ENCODE data around the gene HPCAL4.

The HPCAL4 gene

DNA sequence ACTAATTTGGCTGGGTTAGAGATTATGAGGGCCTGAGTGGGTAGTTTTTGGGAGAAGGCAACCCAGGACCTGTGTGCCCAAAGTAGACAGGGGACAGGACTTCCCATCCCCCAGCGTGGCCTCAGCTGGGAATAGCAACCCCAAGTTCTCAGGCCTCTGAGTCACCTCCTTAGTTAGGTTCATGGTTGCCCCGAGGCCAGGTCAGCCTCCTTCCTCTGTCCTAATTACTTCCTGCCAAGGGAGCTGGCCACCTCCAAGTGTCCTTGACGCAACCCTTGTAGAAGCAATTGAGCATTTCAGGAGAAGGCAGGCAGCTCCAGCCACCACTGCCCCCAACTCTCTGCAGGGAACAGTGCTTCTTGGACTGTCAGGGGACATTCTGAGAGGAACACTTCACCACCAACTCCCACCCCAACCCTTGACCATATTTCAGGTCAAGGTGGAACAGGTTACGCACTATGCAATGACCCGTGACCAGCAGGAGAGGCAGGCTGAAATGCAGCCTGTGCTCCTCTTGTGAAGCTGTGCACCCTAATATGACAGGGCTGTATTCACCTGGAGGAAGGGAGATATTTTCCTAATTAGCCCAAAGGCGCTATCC lies 14.2 kb downstream of the HPCAL4 start:
- DNase-seq (ENCODE audit: low read depth) = no peak

DNA sequence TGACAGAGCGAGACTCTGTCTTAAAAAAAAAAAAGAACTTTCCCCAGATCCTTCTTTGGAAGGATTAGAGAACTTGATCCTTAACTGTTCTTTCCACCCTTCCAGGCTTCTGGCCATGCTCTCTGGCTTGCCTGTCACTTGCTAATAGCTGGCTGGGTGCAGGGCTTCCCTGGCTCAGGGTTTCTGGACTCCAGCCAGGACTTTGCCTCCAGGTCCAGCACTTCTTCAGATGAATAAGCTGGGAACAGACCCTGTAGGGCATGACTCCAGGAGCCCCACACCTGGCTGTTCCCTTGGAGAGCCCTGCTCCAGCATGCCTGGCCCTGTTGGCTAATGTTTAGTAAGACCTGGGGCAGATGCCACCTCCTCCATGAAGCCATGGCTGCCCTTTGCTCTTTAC lies 16.0 kb downstream of the HPCAL4 start:
- no peak for DNase-seq (ENCODE audit: low read depth)

DNA sequence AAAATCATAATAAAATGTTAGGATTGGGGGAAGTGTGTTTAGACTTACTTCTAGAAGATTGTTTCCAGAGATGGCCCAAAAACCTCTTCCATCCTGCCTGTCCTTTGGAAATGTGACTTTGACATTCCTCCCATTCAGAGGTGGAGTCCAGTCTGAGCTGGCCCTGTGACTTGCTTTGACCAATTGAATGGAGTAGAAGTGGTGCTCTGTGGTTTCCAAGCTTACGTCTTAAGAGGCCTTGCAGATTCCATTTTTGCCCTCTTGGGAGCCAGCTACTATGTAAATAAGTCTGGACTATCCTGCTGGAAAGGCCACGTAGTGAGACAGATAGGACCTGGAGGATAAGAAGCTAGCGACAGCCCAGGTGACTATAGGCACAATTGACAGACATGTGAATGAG lies 18.0 kb downstream of the HPCAL4 start:
- no peak for DNase-seq (ENCODE audit: low read depth)

DNA sequence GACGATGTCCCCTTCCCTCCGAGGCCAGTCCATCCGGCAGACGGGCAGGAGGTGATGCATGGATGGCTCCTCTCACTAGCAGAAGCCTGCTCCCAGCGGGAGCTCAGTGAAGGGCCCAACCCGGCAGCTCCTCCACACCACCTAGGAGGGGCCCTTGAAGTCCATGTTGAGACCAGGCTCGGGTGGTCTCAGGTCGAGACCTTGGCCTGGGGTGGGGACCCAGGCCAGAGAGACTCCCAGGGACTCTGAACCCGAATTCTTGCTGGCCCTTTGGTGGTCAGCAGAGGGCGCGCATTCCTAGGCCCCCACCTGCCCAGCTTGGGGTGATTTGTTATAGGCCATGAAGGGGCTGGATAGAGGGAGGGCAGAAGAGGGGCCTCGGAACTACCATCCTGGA lies 18.7 kb downstream of the HPCAL4 start:
- DNase-seq (ENCODE audit: low read depth) = no peak

DNA sequence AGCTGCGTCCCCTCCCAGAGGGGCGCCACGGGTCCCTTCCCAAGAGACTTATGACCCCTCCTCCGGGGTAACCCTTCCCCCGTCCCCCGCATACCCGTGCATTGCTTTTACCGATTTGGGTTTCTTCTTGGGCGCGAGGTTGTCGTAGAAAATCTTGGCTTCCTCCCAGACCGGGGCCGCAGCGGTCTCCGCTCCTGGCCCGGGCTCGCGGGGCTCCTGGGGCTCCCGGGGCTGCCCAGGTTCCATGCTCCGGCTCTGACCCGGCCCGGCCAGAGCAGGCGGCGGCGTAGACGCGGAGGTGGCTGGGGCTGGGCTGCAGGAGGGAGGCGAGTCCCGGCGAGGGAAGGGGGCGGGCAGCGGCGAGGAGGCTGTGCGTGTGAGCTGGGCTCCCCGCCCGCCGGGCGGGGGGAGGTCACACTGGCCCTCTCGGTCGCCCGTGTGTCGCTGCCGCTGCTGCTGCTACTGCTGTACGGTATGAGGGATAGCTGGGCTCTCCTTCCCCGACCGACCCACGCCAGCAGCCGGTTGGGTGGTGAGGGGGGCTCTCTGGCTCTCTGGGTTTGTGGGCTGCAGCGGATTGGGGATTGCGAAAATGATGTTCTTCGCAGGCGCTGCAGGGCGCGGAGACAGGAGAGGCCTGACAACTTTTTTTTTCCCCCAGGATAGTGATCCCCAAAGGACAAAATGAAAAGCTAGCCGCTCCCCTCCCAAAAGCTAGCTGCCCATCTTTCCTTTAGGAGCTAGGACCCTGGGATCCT lies 19.3 kb downstream of the HPCAL4 start, which contains the start of gene NT5C1A:
TSS of gene NT5C1A (minus strand) at position 315 of the 758 bp plus-strand sequence. CDS start at position 246, 69 bp downstream.
- no peak for DNase-seq (ENCODE audit: low read depth)

DNA sequence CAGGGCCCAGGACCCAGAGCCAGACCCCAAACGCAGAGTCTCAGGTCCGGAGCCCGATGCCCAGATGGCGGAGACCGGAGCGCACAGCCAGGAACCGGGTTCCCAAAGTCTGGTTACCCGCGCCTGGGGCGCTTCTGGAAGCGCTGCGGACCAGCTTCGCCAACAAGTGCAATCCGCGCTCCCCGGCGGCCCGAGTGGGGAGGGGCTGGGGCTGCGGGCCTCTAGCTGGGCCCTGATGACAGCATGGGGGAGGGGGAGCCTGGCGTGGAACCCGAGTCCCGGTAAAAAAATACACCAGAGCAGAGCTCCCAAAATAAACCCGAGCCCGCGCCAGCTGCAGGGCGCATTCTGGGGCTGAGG lies 19.8 kb downstream of the HPCAL4 start:
- no peak for DNase-seq (ENCODE audit: low read depth)

DNA sequence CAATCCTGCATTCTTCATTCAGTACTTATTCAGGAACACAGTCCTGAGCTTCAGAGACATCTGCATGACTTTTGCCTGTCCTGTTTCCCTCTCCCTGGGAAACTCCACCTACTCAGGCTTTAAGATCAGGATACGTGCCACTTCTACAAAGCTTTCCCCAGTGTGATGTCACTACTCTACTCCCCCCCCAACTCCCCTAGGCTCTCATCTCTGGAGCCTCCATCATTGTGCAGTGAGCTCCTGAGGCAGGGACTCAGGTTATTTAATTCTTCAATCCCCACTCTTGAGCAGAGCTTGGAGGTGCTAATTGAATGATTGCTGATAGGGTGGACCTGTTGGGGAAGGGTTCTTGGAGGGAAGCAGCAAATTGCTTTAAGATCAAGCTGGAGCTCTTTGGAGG lies 20.5 kb downstream of the HPCAL4 start:
- no peak for DNase-seq (ENCODE audit: low read depth)

DNA sequence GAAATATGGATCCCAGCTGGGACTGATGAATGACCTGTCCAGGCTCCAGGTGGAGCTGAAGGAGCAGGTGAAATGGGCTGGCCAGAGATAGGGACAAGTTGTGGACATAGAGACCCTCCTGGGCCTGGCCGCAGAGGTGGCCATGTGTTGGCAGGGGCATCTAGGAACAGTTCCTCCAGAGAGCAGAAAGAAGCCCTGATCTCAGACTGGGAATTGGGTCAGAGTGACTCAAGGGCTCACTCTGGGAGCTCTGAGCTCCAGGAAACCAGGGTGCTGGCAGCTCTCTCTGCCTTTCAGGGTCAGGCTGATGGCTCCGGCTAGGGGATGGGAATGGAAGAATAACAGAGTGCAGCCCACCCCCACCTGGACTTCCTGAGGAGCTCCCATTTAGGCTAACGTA lies 22.3 kb downstream of the HPCAL4 start:
- no peak for DNase-seq (ENCODE audit: low read depth)

DNA sequence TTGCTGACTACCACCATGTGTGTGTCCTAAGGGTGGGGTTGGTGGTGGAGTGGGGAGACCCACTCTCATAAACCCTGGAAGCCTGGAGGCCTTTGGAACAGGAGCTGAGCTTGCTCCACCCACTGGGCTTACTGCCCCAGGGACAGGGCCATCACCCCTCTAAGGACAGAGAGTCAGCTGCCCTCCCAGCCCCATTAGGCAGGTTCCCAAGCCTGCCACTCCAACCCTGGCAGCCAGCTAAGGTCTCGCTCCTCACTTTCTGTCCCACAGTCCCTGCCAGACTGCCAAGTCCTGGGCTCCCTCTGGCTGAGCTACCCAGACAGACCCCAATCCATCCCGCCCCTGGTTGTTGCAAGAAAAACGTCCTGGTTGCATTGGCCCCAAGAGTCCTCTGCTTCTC lies 23.1 kb downstream of the HPCAL4 start:
- no peak for DNase-seq (ENCODE audit: low read depth)

DNA sequence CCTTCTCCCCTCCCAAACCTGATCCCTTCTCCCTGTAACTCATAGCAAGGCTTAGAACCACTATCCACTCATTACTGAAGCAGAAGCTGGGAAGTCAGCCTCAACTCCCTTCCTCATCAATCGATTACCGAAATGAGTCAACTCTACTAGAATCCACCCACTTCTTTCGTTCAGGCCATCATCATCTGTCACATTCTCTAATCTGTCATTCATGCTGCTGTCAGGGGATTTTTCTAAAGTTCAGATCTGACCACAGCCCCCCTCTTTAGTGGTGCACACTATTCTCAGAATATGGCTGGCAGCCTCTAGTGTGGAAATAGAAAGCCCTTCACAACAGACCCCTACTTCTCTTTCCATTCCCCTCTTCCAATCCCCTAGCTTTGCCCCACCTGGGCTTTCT lies 24.5 kb downstream of the HPCAL4 start:
- DNase-seq (ENCODE audit: low read depth) = no peak

DNA sequence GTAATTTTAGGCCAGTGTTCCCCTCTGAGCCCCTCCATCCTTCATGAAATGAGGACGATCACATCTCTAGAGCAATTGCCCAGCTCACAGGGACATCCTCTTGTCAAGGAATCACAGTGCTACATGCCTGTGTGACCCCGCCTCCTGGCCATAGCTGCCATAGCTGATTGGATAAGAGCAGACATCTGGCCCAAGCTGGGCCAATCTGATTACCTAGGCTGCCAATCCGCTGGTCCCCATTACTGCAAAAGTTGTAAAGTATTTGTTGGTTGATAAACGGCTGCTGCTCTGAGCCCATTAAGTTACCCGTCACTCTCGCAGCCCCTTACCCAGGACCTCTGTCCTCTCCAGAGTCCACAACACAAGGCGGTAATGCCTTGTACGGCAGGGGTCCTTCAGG lies 27.7 kb downstream of the HPCAL4 start:
- no peak for DNase-seq (ENCODE audit: low read depth)

DNA sequence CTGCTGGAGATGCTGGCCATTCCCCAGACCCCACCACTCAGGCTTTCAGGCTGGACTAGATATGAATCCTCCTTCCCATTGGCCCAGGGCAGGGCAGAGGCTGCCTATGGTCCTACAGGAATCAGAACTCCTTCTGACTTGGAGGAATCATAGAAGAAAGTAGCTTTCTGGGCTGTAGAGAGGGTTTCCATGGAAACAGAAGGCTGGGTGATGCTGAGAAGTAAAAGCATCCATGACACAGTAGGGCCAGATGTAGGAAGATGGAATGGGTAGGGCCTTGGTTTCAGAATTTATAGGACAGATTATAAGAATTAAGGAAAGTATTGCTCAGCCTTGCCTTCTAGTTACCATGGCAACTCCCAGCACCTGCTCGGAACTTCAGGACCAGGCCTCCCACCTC lies 28.4 kb downstream of the HPCAL4 start:
- no peak for DNase-seq (ENCODE audit: low read depth)

DNA sequence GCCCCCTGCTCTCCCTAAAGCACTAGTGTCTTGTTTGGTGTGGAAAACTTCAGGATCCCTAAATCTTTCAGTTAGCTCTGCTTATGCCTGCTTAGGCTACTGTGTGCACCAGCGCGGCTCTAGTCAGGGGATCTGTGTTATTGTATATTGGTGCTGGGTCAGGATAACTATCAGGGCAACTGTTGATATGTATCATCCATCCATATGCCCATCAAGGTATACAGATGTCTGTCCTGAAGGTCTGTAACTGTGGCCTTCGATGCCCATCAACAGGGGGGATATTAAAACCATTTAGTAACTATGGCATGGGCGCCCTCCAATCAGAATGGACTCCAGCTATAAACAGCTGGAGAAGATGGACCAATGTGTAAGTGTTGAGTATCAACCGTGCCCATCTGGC lies 31.7 kb downstream of the HPCAL4 start:
- DNase-seq (ENCODE audit: low read depth) = no peak

DNA sequence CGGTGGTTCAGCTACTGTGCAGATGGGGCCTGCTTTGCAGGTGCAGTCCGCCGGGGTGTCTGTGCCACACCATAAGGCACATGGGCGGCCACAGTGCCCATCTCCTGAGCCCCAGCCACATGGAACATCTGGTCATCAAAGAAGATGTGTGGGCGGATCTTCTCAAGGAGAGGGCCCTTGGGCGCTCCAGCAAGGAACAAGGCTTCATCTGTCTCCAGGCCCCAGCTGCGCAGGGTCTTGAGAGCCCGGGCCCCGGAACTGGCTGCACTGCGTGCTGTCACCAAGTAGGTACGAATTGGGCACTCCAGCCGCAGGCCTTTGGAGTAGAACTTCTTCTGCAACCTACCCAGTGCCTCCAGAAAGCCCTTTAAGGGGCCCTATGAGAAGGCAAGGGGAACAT lies 32.1 kb downstream of the HPCAL4 start:
- DNase-seq (ENCODE audit: low read depth) = no peak

DNA sequence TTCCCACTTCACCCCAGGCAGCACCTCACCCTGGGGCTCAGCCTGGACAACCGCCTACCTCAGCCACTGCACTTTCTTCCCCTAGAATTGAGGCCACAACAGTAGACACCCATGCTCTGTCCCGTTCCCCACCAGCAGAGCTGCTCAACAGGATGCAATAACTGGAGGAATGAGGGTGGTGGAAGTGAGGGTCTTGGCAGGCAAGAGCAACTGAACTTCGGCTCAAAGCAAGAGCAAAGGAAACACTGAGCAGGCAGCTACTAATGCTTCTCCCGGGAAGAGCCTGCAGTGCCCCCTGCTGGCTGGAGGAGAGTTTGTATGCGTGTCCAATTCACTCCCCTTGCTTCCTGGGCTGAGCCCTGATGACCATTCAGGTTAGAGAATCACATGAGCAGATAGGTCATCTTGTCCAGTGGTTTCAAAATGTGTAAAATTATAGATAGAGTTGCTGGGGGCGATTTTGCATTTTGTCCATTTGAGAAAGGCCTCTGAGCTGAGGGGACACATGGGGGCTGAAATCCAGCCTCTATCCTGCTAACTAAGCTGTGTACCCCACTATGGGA lies 33.2 kb downstream of the HPCAL4 start:
- DNase-seq (ENCODE audit: low read depth) = peak; percentile 37

DNA sequence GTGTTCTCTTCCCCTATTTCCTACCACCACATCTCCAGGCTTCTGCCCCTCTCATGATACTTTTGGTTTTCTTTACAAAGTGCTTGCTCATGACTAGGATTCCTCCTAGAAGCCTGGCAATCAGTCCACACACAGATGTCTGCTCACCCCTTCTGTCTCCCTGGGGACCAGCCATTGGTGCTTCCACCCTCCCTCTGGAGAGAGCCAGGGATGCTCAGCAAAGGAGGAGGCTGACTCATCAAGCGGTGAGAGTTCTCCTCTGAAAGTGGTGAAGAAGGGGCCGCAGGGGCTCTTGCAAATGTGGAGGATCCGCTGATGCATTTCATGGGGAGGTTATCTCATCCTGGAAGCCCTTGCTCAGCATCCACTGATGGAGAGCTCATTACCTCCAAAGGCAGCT lies 33.8 kb downstream of the HPCAL4 start:
- DNase-seq (ENCODE audit: low read depth) = no peak

DNA sequence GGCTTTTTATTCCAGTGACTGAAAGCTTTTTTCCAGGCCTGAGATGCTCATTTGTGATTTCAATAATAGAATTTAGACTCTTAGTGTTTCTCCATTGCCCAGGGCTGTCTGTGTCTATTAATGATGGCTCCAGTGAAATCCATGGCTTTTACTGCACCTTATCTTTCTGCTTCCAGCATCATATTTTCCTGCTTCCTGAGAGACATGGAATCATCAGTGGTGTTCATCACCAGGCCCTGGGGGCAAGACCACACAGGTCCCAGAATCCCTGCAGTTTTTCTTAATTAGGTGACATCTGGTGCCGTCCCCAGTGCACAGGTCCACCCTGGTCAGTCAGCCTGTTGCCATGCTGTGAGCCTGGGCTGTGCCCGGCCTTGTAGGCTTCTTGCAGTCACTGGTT lies 34.8 kb downstream of the HPCAL4 start:
- no peak for DNase-seq (ENCODE audit: low read depth)

DNA sequence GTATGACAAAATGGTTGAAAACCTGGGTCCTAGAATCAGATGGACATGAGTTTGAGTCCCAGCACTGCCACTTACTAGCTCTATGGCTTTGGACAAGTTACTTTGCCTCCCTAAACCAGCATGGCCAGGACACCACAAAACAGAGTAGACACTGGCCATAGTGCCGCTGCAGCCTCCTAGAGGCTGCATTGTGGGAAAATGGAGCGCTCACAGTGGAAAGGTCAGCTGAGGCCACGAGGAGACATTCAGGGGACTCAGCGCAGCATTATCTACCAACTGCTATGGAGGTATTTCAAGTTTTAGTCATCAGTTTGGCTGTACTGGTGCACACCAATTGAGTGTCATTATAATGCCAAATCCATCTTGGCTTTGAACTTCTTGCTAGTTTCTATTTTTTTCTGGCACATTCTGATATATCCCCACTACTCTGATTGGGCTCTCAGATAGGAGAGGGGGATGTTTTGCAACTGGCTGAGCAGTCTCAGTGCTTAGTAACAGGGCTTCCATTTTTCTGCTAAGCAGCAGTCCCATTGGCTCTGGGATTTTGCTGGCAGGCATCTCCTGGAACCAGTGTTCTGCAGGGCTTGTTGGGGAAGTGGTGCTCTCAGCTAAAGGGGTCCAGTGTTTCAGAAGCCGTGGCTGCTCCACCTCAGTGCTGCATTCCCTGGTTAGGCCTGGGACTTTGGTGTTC lies 35.5 kb downstream of the HPCAL4 start:
- DNase-seq (ENCODE audit: low read depth) = no peak

DNA sequence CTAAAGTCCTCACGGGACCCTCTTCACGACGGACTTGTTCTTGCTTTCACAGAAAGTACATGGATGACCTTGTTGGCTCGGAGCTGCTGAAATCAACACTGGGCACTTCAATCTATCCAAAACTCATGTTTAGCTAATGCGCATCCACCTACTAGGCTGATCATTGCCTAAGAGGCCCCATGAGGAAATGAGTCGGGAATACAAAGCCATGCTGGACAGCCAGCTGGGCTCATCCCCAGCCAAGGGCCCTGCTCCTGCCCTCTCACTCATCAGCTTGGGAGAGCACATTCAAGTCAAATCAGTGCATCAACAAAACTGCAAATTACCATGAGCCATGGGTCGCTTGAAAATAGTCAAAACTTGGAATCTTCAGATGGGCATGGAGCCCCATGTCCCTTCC lies 36.9 kb downstream of the HPCAL4 start:
- DNase-seq (ENCODE audit: low read depth) = no peak

DNA sequence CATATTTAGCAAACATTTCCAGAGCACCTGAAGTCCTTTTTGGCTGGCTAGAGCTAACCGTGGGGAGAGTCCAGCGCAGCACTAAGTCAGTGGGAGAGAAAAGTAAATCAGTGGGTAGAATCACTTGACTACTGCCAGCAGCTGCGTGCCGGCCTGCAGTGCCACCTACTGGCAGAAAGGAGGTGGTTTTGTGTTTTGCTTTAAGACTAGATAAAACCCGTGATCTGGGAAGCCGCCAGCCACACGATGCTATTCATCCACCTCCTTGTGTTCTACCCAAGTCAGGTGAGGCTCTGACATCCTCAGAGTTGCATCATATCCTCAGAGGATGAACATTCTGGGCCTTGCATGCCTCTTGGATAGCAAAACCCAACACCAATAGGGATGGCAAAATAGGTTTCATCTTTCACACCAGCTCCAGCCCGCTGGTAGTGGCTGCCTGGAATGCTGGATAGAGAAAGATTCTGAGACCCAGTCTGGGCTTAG lies 37.6 kb downstream of the HPCAL4 start:
- peak; percentile 43 for DNase-seq (ENCODE audit: low read depth)

DNA sequence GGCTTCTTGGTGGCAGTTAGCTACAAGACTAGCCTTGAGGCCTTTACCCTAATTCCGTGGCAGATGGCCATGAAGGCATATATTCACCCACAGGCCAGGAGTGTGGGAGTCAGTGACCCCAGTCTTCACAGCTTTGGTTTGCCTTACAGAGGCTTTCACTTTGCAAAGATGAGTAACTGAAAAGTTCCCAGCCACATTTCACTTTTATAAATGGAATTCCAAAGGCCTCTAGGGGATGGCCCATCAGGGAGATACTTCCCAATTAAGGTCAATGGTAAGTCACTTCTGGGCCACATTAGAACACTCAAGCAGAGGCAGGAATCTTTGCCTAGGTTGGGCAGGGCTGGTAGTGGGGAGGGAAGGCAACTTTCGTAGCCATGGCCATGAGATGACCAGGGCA lies 38.7 kb downstream of the HPCAL4 start:
- DNase-seq (ENCODE audit: low read depth) = no peak

DNA sequence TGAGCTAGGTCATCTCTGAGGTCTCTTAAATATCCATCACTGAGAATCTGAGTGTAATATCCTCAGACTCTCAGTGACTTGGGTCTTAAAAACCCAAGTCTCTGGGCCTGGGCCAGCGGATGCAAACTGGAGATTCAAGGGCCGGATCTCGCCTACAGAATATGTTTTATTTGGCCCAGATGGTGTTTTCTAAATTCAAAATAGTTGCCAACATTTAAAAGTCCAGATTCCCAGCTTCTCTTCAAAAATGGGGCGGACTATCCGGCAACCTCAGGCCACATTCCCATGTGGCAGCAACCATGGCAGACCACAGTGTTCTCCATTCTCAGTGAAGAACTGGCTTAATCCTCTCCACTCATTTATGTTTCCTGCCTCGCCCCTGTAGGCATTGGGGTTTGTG lies 39.1 kb downstream of the HPCAL4 start:
- DNase-seq (ENCODE audit: low read depth) = no peak

DNA sequence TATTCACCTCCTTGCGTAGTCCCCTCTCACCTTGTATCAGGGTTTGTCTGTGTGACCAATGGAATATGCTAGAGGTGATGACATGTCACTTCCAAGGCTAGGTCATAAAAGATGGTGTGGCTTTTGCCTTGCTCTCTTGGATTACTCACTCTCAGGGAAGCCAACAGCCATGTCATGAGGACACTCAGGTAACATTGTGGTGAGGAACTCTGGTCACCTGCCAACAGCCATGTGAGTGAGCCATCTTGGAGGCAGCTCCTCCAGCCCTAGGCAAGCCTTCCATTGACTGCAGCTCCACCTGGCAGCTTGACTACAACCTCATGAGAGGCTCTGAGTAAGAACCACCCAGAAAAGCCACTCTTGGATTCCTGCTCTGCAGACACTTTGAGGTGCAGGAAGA lies 40.8 kb downstream of the HPCAL4 start:
- DNase-seq (ENCODE audit: low read depth) = no peak
